Measurements from ENCODE around the gene DIS3. TPM values are rescaled to one million over a fixed set of nuclear protein-coding genes. Genes with fewer than 3 reads are reported as not detected.
"Not testable (repeated sequence)": the region's sequence is repeated elsewhere in the genome, so short reads cannot be mapped to it uniquely, and the experiment has no call there.

Gene DIS3
- total RNA-seq, result 11.0 TPM

GRCh38 chr13:72781451-72782439, at the start of gene DIS3, which contains the start of gene PIBF1:
DIS3 (minus strand) TSS chr13:72781900; CDS start chr13:72781832, 68 bp downstream.
PIBF1 (plus strand) TSS chr13:72782133; CDS start chr13:72783470, 1,337 bp downstream.
- DNase-seq (ENCODE audit: low read depth in 2 of 3, low spot score in 2 of 3), result peak; percentile 84 to 99 (median 98)

- DNase-seq (ENCODE audit: low read depth in 2 of 3, low spot score in 2 of 3), result no peak
These were observed 42.0 kb upstream of the DIS3 start for GRCh38 chr13:72823724-72824123.

- no peak for DNase-seq (ENCODE audit: low read depth in 2 of 3, low spot score in 2 of 3)
These were observed 41.4 kb upstream of the DIS3 start for GRCh38 chr13:72823081-72823480.

- no peak for DNase-seq (ENCODE audit: low read depth in 2 of 3, low spot score in 2 of 3)
These were observed 39.2 kb upstream of the DIS3 start for GRCh38 chr13:72820898-72821279.

GRCh38 chr13:72820156-72820897, 38.6 kb upstream of the DIS3 start:
- no peak for DNase-seq (ENCODE audit: low read depth in 2 of 3, low spot score in 2 of 3)

- peak in 2 of 3 donors; percentile 8 to 65 for DNase-seq (ENCODE audit: low read depth in 2 of 3, low spot score in 2 of 3)
These were observed 27.3 kb upstream of the DIS3 start for GRCh38 chr13:72808917-72809500.

- not testable (repeated sequence) for DNase-seq (ENCODE audit: low read depth in 2 of 3, low spot score in 2 of 3)
These were observed 24.8 kb upstream of the DIS3 start for GRCh38 chr13:72806514-72806913.

- peak in 1 of 3 donors; percentile 24 for DNase-seq (ENCODE audit: low read depth in 2 of 3, low spot score in 2 of 3)
These were observed 24.1 kb upstream of the DIS3 start for GRCh38 chr13:72805676-72806346.

GRCh38 chr13:72804301-72804700, 22.6 kb upstream of the DIS3 start:
- DNase-seq (ENCODE audit: low read depth in 2 of 3, low spot score in 2 of 3), result no peak

GRCh38 chr13:72798817-72799216, 17.1 kb upstream of the DIS3 start:
- no peak for DNase-seq (ENCODE audit: low read depth in 2 of 3, low spot score in 2 of 3)

- DNase-seq (ENCODE audit: low read depth in 2 of 3, low spot score in 2 of 3), result no peak
These were observed 10.9 kb upstream of the DIS3 start for GRCh38 chr13:72792640-72793039.

- DNase-seq (ENCODE audit: low read depth in 2 of 3, low spot score in 2 of 3), result no peak
These were observed 7.1 kb upstream of the DIS3 start for GRCh38 chr13:72788831-72789230.

- DNase-seq (ENCODE audit: low read depth in 2 of 3, low spot score in 2 of 3), result not testable (repeated sequence)
These were observed 3.0 kb upstream of the DIS3 start for GRCh38 chr13:72784679-72785078.

- DNase-seq (ENCODE audit: low read depth in 2 of 3, low spot score in 2 of 3), result peak in 2 of 3 donors; percentile 14 to 32
These were observed 1.0 kb upstream of the DIS3 start for GRCh38 chr13:72782717-72783116.

- no peak for DNase-seq (ENCODE audit: low read depth in 2 of 3, low spot score in 2 of 3)
These were observed 7.7 kb downstream of the DIS3 start for GRCh38 chr13:72774019-72774418.

- no peak for DNase-seq (ENCODE audit: low read depth in 2 of 3, low spot score in 2 of 3)
These were observed 18.3 kb downstream of the DIS3 start for GRCh38 chr13:72763411-72763810.

GRCh38 chr13:72760189-72760588, 21.5 kb downstream of the DIS3 start:
- DNase-seq (ENCODE audit: low read depth in 2 of 3, low spot score in 2 of 3), result no peak

- no peak for DNase-seq (ENCODE audit: low read depth in 2 of 3, low spot score in 2 of 3)
These were observed 23.7 kb downstream of the DIS3 start for GRCh38 chr13:72757792-72758535.

- DNase-seq (ENCODE audit: low read depth in 2 of 3, low spot score in 2 of 3), result no peak
These were observed 27.6 kb downstream of the DIS3 start for GRCh38 chr13:72754111-72754510.

- DNase-seq (ENCODE audit: low read depth in 2 of 3, low spot score in 2 of 3), result no peak
These were observed 30.5 kb downstream of the DIS3 start for GRCh38 chr13:72751220-72751619.
